ENCODE data around the gene MIER1. TPM values are rescaled to one million over a fixed set of nuclear protein-coding genes. Genes with fewer than 3 reads are reported as not detected.
A peak's percentile ranks its signal among the peaks of the same experiment; 100 is the strongest.

The MIER1 gene
- total and polyA plus RNA-seq, 9 of the 15 experiments (the other 6 are each of a cell fraction or from before 2014, with no cell fraction given), result 13.9 to 34.8 (median 21.5) TPM

DNA sequence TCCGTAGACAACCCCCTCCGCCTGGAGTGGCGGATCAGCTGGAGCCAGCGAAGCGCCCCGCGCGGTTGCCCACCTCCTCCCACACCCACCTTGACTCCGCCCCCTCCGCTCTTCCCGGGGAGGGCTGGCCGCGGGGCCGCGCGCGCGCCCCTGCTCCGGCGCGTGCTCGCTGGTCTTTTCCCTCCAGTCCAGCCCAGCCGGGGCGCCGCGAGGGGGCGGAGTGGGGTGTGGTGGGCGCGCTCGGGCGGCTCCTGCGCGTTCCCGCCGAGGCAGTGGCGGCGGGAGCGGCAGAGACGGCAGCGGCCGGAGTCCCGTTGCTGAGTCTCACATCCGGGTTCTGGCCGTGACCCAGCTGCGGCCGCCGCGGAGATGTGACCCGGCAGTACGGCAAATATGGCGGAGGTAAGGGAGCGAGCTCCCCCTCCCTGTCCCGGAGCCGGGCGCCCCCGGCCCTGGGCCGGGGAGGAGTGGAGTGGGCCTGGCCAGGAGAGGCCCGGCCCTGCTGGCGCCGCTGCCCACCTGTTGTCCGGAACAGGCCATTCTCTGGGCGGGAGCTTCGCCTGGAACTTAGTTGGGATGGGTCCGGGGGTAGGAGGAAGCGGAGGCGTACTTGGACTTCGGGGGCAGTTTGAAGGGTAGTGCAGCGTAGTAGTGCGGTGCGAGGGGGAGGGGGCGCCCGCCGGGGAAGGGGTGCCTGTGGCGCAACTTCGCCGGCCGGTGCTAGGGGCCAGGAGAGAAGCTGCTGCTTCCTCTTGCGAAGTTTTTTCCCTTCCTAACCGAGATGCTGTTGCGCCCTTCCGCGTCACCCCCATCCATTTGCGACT lies 5.4 kb downstream of the MIER1 start (continued):
- TF ChIP-seq E2F3 (CRISPR knock-in tag; IDR thresholded peaks at IDR 0.05), result peak; percentile 87
- TF ChIP-seq, protein P1, sequence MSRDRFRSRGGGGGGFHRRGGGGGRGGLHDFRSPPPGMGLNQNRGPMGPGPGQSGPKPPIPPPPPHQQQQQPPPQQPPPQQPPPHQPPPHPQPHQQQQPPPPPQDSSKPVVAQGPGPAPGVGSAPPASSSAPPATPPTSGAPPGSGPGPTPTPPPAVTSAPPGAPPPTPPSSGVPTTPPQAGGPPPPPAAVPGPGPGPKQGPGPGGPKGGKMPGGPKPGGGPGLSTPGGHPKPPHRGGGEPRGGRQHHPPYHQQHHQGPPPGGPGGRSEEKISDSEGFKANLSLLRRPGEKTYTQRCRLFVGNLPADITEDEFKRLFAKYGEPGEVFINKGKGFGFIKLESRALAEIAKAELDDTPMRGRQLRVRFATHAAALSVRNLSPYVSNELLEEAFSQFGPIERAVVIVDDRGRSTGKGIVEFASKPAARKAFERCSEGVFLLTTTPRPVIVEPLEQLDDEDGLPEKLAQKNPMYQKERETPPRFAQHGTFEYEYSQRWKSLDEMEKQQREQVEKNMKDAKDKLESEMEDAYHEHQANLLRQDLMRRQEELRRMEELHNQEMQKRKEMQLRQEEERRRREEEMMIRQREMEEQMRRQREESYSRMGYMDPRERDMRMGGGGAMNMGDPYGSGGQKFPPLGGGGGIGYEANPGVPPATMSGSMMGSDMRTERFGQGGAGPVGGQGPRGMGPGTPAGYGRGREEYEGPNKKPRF (IDR thresholded peaks at IDR 0.05; ENCODE audit: low read depth, low read length), result no peak
- TF ChIP-seq ASH1L (IDR thresholded peaks at IDR 0.05; ENCODE audit: borderline replicate concordance, low read depth, partially characterized antibody), result peak; percentile 55
- no peak for TF ChIP-seq SREBF2 (CRISPR knock-in tag; IDR thresholded peaks at IDR 0.05)
- no peak; the same call in 1 of the 2 replicates for TF ChIP-seq ZNF253 (CRISPR knock-in tag; conservative IDR thresholded peaks at IDR 0.05)
- TF ChIP-seq, protein P2, sequence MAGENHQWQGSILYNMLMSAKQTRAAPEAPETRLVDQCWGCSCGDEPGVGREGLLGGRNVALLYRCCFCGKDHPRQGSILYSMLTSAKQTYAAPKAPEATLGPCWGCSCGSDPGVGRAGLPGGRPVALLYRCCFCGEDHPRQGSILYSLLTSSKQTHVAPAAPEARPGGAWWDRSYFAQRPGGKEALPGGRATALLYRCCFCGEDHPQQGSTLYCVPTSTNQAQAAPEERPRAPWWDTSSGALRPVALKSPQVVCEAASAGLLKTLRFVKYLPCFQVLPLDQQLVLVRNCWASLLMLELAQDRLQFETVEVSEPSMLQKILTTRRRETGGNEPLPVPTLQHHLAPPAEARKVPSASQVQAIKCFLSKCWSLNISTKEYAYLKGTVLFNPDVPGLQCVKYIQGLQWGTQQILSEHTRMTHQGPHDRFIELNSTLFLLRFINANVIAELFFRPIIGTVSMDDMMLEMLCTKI (IDR thresholded peaks at IDR 0.05; ENCODE audit: partially characterized antibody), result no peak
- TF ChIP-seq, protein P3, sequence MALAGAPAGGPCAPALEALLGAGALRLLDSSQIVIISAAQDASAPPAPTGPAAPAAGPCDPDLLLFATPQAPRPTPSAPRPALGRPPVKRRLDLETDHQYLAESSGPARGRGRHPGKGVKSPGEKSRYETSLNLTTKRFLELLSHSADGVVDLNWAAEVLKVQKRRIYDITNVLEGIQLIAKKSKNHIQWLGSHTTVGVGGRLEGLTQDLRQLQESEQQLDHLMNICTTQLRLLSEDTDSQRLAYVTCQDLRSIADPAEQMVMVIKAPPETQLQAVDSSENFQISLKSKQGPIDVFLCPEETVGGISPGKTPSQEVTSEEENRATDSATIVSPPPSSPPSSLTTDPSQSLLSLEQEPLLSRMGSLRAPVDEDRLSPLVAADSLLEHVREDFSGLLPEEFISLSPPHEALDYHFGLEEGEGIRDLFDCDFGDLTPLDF (CRISPR knock-in tag; IDR thresholded peaks at IDR 0.05), result no peak
- peak; percentile 46 to 94 (median 89) for TF ChIP-seq YY1 (IDR thresholded peaks at IDR 0.05; ENCODE audit: borderline replicate concordance in 1 of 3, control insufficient read depth in 1 of 3, extremely low read depth in 1 of 3, insufficient read depth in 3 of 3, insufficient read length in 1 of 3, insufficient replicate concordance in 2 of 3, low read depth in 1 of 3, low read length in 2 of 3)
- TF ChIP-seq NFIC (IDR thresholded peaks at IDR 0.05), result 0 out of 2 replicates have a peak, but pooled peaks have one; percentile 23
- TF ChIP-seq, protein P4, sequence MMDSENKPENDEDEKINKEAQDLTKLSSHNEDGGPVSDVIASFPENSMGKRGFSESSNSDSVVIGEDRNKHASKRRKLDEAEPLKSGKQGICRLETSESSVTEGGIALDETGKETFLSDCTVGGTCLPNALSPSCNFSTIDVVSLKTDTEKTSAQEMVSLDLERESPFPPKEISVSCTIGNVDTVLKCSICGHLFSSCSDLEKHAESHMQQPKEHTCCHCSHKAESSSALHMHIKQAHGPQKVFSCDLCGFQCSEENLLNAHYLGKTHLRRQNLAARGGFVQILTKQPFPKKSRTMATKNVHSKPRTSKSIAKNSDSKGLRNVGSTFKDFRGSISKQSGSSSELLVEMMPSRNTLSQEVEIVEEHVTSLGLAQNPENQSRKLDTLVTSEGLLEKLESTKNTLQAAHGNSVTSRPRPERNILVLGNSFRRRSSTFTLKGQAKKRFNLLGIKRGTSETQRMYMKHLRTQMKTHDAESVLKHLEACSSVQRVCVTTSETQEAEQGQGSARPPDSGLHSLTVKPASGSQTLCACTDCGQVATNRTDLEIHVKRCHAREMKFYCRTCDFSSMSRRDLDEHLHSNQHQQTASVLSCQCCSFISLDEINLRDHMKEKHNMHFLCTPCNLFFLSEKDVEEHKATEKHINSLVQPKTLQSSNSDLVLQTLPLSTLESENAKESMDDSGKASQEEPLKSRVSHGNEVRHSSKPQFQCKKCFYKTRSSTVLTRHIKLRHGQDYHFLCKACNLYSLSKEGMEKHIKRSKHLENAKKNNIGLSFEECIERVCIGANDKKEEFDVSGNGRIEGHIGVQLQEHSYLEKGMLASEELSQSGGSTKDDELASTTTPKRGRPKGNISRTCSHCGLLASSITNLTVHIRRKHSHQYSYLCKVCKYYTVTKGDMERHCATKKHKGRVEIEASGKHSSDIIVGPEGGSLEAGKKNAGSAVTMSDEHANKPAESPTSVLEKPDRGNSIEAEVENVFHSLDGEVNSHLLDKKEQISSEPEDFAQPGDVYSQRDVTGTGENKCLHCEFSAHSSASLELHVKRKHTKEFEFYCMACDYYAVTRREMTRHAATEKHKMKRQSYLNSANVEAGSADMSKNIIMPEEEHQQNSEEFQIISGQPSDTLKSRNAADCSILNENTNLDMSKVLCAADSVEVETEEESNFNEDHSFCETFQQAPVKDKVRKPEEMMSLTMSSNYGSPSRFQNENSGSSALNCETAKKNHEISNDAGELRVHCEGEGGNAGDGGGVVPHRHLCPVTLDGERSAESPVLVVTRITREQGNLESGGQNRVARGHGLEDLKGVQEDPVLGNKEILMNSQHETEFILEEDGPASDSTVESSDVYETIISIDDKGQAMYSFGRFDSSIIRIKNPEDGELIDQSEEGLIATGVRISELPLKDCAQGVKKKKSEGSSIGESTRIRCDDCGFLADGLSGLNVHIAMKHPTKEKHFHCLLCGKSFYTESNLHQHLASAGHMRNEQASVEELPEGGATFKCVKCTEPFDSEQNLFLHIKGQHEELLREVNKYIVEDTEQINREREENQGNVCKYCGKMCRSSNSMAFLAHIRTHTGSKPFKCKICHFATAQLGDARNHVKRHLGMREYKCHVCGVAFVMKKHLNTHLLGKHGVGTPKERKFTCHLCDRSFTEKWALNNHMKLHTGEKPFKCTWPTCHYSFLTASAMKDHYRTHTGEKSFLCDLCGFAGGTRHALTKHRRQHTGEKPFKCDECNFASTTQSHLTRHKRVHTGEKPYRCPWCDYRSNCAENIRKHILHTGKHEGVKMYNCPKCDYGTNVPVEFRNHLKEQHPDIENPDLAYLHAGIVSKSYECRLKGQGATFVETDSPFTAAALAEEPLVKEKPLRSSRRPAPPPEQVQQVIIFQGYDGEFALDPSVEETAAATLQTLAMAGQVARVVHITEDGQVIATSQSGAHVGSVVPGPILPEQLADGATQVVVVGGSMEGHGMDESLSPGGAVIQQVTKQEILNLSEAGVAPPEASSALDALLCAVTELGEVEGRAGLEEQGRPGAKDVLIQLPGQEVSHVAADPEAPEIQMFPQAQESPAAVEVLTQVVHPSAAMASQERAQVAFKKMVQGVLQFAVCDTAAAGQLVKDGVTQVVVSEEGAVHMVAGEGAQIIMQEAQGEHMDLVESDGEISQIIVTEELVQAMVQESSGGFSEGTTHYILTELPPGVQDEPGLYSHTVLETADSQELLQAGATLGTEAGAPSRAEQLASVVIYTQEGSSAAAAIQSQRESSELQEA (IDR thresholded peaks at IDR 0.05; ENCODE audit: low read depth), result no peak
- no peak for TF ChIP-seq FOXP1 (CRISPR knock-in tag; IDR thresholded peaks at IDR 0.05)
- no peak for TF ChIP-seq GTF2F1 (IDR thresholded peaks at IDR 0.05; ENCODE audit: low read depth, low read length)
- TF ChIP-seq BRD9 (IDR thresholded peaks at IDR 0.05; ENCODE audit: low read depth, partially characterized antibody), result no peak

Data from K562 (cell line).